Naive thymus-derived CD8-positive, alpha-beta T cell (primary cell): ENCODE data around the gene ATP11A. TPM values are rescaled to one million over a fixed set of nuclear protein-coding genes. Genes with fewer than 3 reads are reported as not detected.

Experiments used
- ATAC-seq, 2 donors: fragments of 150-1000 bp; cut with Tn5 transposase in 1 of 2; sonication (Bioruptor Pico), chemical (Tn5 transposase) in 1 of 2; 1 replicate in 1 of 2; 2 replicates in 1 of 2; pipeline ENCODE4 v1.10.0; 2021; ENCODE audit warnings: mild to moderate bottlenecking in 2 of 2, moderate library complexity in 2 of 2
- POLR2A ChIA-PET: fragments of 350-600 bp; sonication (Branson Sonifier 250); formaldehyde crosslinking; loops from one replicate; lab custom pipeline; 2021; ENCODE audit warnings: antibody characterized with exemption; lab: Charles Lee
- DNase-seq, 10 donors: peaks; one replicate each; pipeline versions ENCODE4 v3.0.0 to v3.0.0-alpha.2; 2020 to 2022
- H3K27ac Mint-ChIP-seq, 10 donors: one replicate each; pipeline ENCODE4 v1.8.0; 2020 to 2022; ENCODE audit warnings: mild to moderate bottlenecking in 10 of 10, mixed read lengths in 10 of 10, moderate library complexity in 4 of 10, inconsistent platforms in 1 of 10
- H3K27me3 Mint-ChIP-seq, 5 donors: one replicate each; pipeline ENCODE4 v1.8.0; 2021 to 2022; ENCODE audit warnings: mixed read lengths in 5 of 5
- H3K36me3 Mint-ChIP-seq, 3 donors: one replicate each; pipeline ENCODE4 v1.8.0; 2020 to 2022; ENCODE audit warnings: mixed read lengths in 3 of 3, mild to moderate bottlenecking in 2 of 3, inconsistent platforms in 1 of 3
- H3K4me1 Mint-ChIP-seq, 4 donors: one replicate each; pipeline ENCODE4 v1.8.0; 2021 to 2022; ENCODE audit warnings: mixed read lengths in 4 of 4
- H3K4me3 Mint-ChIP-seq, 10 donors: one replicate each; pipeline ENCODE4 v1.8.0; 2020 to 2022; ENCODE audit warnings: mild to moderate bottlenecking in 10 of 10, mixed read lengths in 10 of 10, moderate library complexity in 6 of 10, inconsistent platforms in 1 of 10
- H3K9me3 Mint-ChIP-seq, 9 donors: one replicate each; pipeline ENCODE4 v1.8.0; 2020 to 2022; ENCODE audit warnings: mixed read lengths in 9 of 9, mild to moderate bottlenecking in 3 of 9, inconsistent platforms in 1 of 9, moderate library complexity in 1 of 9
- polyA plus RNA-seq, 3 donors: library from polyadenylated mRNA; unstranded; fragments of 300-500 nt; fragmentation: Illumina TruSeq; gene quantifications; one replicate each; pipeline ENCODE4 v1.2.3, GENCODE V29; 2021
- total RNA-seq, 8 experiments: library from RNA in 2 of 8; stranded (reverse) in 2 of 8; gene quantifications; one replicate each; pipeline ENCODE4 v1.2.3 and lab custom pipeline; 2021 to 2026

The ATP11A gene
- total and polyA plus RNA-seq, 5 experiments from 2014 or later: 0.76 to 23.9 (median 3.1) TPM

GRCh38 chr13:112902669-112903068 lies 212.8 kb downstream of the ATP11A start:
- POLR2A ChIA-PET: no interaction called here
- Mint-ChIP-seq H3K9me3 (peaks cover 0 to 17% (median 7%) of the 10 kb centered on the region in 9 donors), H3K27me3 (peaks cover 0 to 28% (median 3%) of the 10 kb centered on the region in 5 donors), H3K27ac (no peak overlapping the region), H3K4me1 (peaks cover 0 to under 1% (median 0%) of the 10 kb centered on the region in 4 donors), H3K4me3 (no peak overlapping the region), H3K36me3 (peaks cover 0 to 6% (median 3%) of the 10 kb centered on the region in 3 donors)
- ATAC-seq (no peak), DNase-seq (no peak)

- Mint-ChIP-seq H3K27me3 (peaks cover 0 to 28% (median 3%) of the 10 kb centered on the region in 5 donors), H3K27ac (no peak overlapping the region), H3K4me3 (no peak overlapping the region), H3K4me1 (peaks cover 0 to 5% (median 0%) of the 10 kb centered on the region in 4 donors), H3K36me3 (peaks cover 0 to 6% (median 3%) of the 10 kb centered on the region in 3 donors), H3K9me3 (peaks cover 0 to 17% (median 7%) of the 10 kb centered on the region in 9 donors)
- POLR2A ChIA-PET: no interaction called here
- DNase-seq (no peak), ATAC-seq (no peak)
Measured at GRCh38 chr13:112903071-112903577, 213.3 kb downstream of the ATP11A start.

GRCh38 chr13:112903606-112904195 lies 213.9 kb downstream of the ATP11A start:
- POLR2A ChIA-PET: no interaction called here
- Mint-ChIP-seq H3K36me3 (peaks cover 0 to 6% (median 3%) of the 10 kb centered on the region in 3 donors), H3K9me3 (peaks cover 0 to 17% (median 7%) of the 10 kb centered on the region in 9 donors), H3K27me3 (peaks cover 0 to 28% (median 3%) of the 10 kb centered on the region in 5 donors), H3K4me1 (peaks cover 0 to 10% (median 0%) of the 10 kb centered on the region in 4 donors), H3K27ac (no peak overlapping the region), H3K4me3 (no peak overlapping the region)
- DNase-seq (no peak), ATAC-seq (no peak)

GRCh38 chr13:112904436-112904960 lies 214.7 kb downstream of the ATP11A start:
- H3K27me3 Mint-ChIP-seq: peaks cover 0 to 27% (median 5%) of the 10 kb centered on the region in 5 donors
- peaks cover 0 to 17% (median 7%) of the 10 kb centered on the region in 9 donors for H3K9me3 Mint-ChIP-seq
- POLR2A ChIA-PET: no interaction called here
- DNase-seq: no peak
- no peak for ATAC-seq
- peaks cover 0 to 15% (median 0%) of the 10 kb centered on the region in 4 donors for H3K4me1 Mint-ChIP-seq
- peaks cover 0 to 6% (median 3%) of the 10 kb centered on the region in 3 donors for H3K36me3 Mint-ChIP-seq
- H3K4me3 Mint-ChIP-seq: no peak overlapping the region
- H3K27ac Mint-ChIP-seq: no peak overlapping the region

- Mint-ChIP-seq H3K9me3 (peaks cover 0 to 17% (median 7%) of the 10 kb centered on the region in 9 donors), H3K27me3 (peaks cover 2 to 22% (median 5%) of the 10 kb centered on the region in 5 donors), H3K36me3 (peaks cover 0 to 6% (median 3%) of the 10 kb centered on the region in 3 donors), H3K4me1 (peaks cover 0 to 15% (median 0%) of the 10 kb centered on the region in 4 donors), H3K27ac (no peak overlapping the region), H3K4me3 (no peak overlapping the region)
- POLR2A ChIA-PET: no interaction called here
- DNase-seq: no peak
- no peak for ATAC-seq
Measured at GRCh38 chr13:112905086-112905485, 215.2 kb downstream of the ATP11A start.

- Mint-ChIP-seq H3K27ac (no peak overlapping the region), H3K4me3 (no peak overlapping the region), H3K4me1 (peaks cover 0 to 15% (median 0%) of the 10 kb centered on the region in 4 donors), H3K27me3 (peaks cover 2 to 16% (median 4%) of the 10 kb centered on the region in 5 donors), H3K36me3 (peaks cover 0 to 6% (median 3%) of the 10 kb centered on the region in 3 donors), H3K9me3 (peaks cover 0 to 17% (median 7%) of the 10 kb centered on the region in 9 donors)
- ATAC-seq (no peak), DNase-seq (no peak)
- POLR2A ChIA-PET: no interaction called here
Measured at GRCh38 chr13:112905619-112905989, 215.8 kb downstream of the ATP11A start.

GRCh38 chr13:112905990-112906641 lies 216.3 kb downstream of the ATP11A start:
- POLR2A ChIA-PET: no interaction called here

GRCh38 chr13:112907286-112907685 lies 217.4 kb downstream of the ATP11A start:
- Mint-ChIP-seq H3K27ac (peak overlapping the region in 1 of 10 donors; percentile 13), H3K4me3 (no peak overlapping the region), H3K27me3 (peaks cover 2 to 13% (median 5%) of the 10 kb centered on the region in 5 donors), H3K9me3 (peaks cover 0 to 17% (median 7%) of the 10 kb centered on the region in 9 donors), H3K36me3 (peaks cover 0 to 6% (median 3%) of the 10 kb centered on the region in 3 donors), H3K4me1 (peaks cover 0 to 15% (median 0%) of the 10 kb centered on the region in 4 donors)
- no peak for ATAC-seq
- no peak for DNase-seq
- POLR2A ChIA-PET: no interaction called here

More at GRCh38 chr13:112905990-112906641, 216.3 kb downstream of the ATP11A start:
- H3K27ac Mint-ChIP-seq: no peak overlapping the region
- peaks cover 0 to 6% (median 3%) of the 10 kb centered on the region in 3 donors for H3K36me3 Mint-ChIP-seq
- ATAC-seq (no peak), DNase-seq (no peak)
- no peak overlapping the region for H3K4me3 Mint-ChIP-seq
- H3K9me3 Mint-ChIP-seq: peaks cover 0 to 17% (median 7%) of the 10 kb centered on the region in 9 donors
- peaks cover 2 to 13% (median 2%) of the 10 kb centered on the region in 5 donors for H3K27me3 Mint-ChIP-seq
- H3K4me1 Mint-ChIP-seq: peaks cover 0 to 15% (median 0%) of the 10 kb centered on the region in 4 donors

- peaks cover 0 to 17% (median 7%) of the 10 kb centered on the region in 9 donors for H3K9me3 Mint-ChIP-seq
- peaks cover 0 to 6% (median 3%) of the 10 kb centered on the region in 3 donors for H3K36me3 Mint-ChIP-seq
- DNase-seq: no peak
- H3K27ac Mint-ChIP-seq: no peak overlapping the region
- POLR2A ChIA-PET: interaction anchor here (1.2 kb wide), 1 partner anchor 9 kb away, joined by 3 read pairs; no protein-coding TSS in a partner anchor
- no peak for ATAC-seq
- H3K27me3 Mint-ChIP-seq: peaks cover 2 to 13% (median 5%) of the 10 kb centered on the region in 5 donors
- H3K4me1 Mint-ChIP-seq: peaks cover 0 to 15% (median 0%) of the 10 kb centered on the region in 4 donors
- no peak overlapping the region for H3K4me3 Mint-ChIP-seq
Measured at GRCh38 chr13:112907871-112908331, 218.1 kb downstream of the ATP11A start.

GRCh38 chr13:112908342-112908741 lies 218.5 kb downstream of the ATP11A start:
- Mint-ChIP-seq H3K9me3 (peaks cover 0 to 17% (median 7%) of the 10 kb centered on the region in 9 donors), H3K4me1 (peaks cover 0 to 15% (median 0%) of the 10 kb centered on the region in 4 donors), H3K36me3 (peaks cover 0 to 6% (median 3%) of the 10 kb centered on the region in 3 donors), H3K27ac (no peak overlapping the region), H3K27me3 (peaks cover 2 to 13% (median 3%) of the 10 kb centered on the region in 5 donors), H3K4me3 (no peak overlapping the region)
- DNase-seq (no peak), ATAC-seq (no peak)
- POLR2A ChIA-PET: interaction anchor here (1.2 kb wide), 1 partner anchor 8 kb away, joined by 3 read pairs; no protein-coding TSS in a partner anchor

- Mint-ChIP-seq H3K27me3 (peaks cover 6 to 20% (median 8%) of the 10 kb centered on the region in 5 donors), H3K27ac (no peak overlapping the region), H3K4me1 (peaks cover 0 to 15% (median 0%) of the 10 kb centered on the region in 4 donors), H3K4me3 (no peak overlapping the region), H3K9me3 (peaks cover 0 to 12% (median 5%) of the 10 kb centered on the region in 9 donors), H3K36me3 (peaks cover 0 to 4% (median 3%) of the 10 kb centered on the region in 3 donors)
- ATAC-seq: no peak
- DNase-seq: no peak
- POLR2A ChIA-PET: no interaction called here
Measured at GRCh38 chr13:112910016-112910415, 220.2 kb downstream of the ATP11A start.

GRCh38 chr13:112910616-112911280 lies 220.9 kb downstream of the ATP11A start:
- no peak for ATAC-seq
- DNase-seq: no peak
- H3K27ac Mint-ChIP-seq: no peak overlapping the region
- POLR2A ChIA-PET: no interaction called here
- H3K4me3 Mint-ChIP-seq: no peak overlapping the region
- H3K36me3 Mint-ChIP-seq: no peaks in the 10 kb centered on the region
- H3K9me3 Mint-ChIP-seq: peaks cover 0 to 7% (median 0%) of the 10 kb centered on the region in 9 donors
- peaks cover 0 to 15% (median 0%) of the 10 kb centered on the region in 4 donors for H3K4me1 Mint-ChIP-seq
- H3K27me3 Mint-ChIP-seq: peaks cover 10 to 20% (median 12%) of the 10 kb centered on the region in 5 donors
